ENCODE measurements around the gene FAM13B.
"Not testable (repeated sequence)": the region's sequence is repeated elsewhere in the genome, so short reads cannot be mapped to it uniquely, and the experiment has no call there.

FAM13B gene

DNA sequence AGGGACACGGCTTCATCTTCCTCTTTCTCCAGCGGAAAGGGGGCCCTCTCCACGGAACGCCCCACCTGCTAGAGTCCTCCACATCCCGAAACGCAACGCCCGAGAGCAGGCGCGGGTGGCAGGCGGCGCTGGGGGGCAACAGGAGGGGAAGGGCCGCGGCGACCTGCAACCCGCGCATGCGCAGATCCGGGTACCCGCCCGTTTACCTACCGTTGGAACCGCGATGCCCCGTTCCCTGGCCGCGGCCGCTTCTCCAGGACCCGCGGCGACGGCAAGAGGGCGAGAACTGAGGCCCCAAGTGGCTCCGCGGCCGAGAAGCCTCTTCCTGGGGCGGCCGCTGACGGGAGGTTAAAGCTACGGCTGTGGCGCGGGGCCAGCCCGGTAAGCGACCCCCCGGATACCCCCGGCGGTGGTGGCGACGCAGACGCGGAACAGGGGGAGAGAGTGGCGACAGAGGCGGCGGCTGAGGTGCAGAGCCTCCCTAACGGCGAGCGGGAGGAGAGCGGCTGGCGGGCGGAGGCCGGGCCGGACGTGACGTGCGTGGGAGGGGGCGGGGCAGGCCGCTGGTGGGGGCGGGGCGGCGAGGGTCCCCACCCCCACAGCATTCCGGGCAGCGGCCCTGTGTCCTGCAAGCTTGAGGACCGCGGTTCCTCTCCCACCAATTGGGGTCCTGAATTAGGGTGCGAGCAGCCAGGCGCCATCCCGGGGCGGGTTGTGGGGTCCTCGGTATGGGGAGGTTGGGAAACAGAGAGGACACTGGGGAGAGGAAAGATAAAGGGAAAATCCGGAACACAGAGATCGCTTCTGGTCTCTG lies at the start of gene FAM13B:
TSS of gene FAM13B (minus strand) at position 508 of the 814 bp plus-strand sequence. CDS start 13,968 bp downstream, outside the sequence.
- DNase-seq (ENCODE audit: low read depth), result peak; percentile 68

GRCh38 chr5:138082033-138082432 lies 49.2 kb upstream of the FAM13B start:
- DNase-seq (ENCODE audit: low read depth), result no peak

- no peak for DNase-seq (ENCODE audit: low read depth)
These were observed 45.2 kb upstream of the FAM13B start for GRCh38 chr5:138078006-138078643.

DNA sequence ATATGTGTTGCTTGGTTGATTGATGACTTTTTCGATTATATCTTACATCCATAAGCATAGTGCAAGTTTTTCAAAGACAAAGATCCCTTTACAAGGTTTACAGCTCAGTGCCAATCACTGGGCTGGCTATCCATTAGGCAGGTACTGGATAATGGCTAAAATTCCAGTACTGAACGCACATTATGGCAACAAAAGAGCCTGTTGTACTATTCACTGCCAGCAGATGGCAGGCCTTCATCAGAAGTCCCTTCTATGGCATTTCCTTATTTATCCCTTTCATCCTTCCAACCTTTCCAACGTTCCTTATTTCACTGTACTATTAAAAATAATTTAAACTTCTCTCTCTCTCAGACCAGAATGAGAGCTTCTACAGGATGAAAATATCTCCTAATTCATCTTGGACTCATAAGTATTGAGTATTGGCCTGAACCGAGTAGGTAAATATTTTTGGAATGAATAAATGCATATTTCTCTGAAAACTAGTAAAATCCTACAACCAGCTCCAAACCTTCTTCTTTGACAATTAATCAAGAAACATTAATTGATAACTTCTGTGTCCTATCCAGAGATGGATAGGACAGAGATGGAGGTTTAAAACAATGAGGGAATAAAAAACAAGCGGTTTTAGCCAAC lies 44.3 kb upstream of the FAM13B start:
- peak; percentile 9 for DNase-seq (ENCODE audit: low read depth)

DNA sequence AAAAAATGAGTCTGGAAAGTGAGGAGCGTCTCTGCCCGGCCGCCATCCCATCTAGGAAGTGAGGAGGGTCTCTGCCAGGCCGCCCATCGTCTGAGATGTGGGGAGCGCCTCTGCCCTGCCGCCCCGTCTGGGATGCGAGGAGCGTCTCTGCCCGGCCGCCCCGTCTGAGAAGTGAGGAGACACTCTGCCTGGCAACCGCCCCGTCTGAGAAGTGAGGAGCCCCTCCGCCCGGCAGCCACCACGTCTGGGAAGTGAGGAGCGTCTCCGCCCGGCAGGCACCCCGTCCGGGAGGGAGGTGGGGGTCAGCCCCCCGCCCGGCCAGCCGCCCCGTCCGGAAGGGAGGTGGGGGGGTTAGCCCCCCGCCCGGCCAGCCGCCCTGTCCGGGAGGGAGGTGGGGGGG lies 37.1 kb upstream of the FAM13B start:
- not testable (repeated sequence) for DNase-seq (ENCODE audit: low read depth)

GRCh38 chr5:138068742-138069600 lies 36.1 kb upstream of the FAM13B start:
- DNase-seq (ENCODE audit: low read depth), result peak; percentile 50

GRCh38 chr5:138067945-138068344 lies 35.1 kb upstream of the FAM13B start:
- DNase-seq (ENCODE audit: low read depth), result no peak

- DNase-seq (ENCODE audit: low read depth), result no peak
These were observed 32.2 kb upstream of the FAM13B start for GRCh38 chr5:138065102-138065501.

GRCh38 chr5:138064526-138064925 lies 31.6 kb upstream of the FAM13B start:
- no peak for DNase-seq (ENCODE audit: low read depth)

- DNase-seq (ENCODE audit: low read depth), result no peak
These were observed 22.1 kb upstream of the FAM13B start for GRCh38 chr5:138054847-138055558.

DNA sequence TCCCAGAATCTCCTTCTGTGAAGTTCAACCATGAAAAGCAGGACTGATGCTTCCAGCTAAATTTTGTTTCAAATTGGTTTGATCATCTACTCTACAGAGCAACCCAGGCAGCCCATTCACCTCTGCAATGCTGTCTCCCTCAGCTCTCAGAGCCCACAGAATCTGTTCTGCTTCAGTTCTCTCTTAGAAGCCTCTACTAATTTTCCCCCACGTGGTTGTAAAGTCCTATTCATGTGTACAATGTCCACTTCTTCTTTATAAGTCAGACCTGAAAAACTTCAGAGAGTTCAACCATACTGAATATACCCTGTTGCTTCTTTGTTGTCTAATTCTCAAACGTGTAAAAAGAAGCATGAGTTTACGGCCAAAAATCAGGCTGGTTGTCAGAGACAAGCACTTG lies 21.3 kb upstream of the FAM13B start:
- DNase-seq (ENCODE audit: low read depth), result no peak

GRCh38 chr5:138053554-138053953 lies 20.7 kb upstream of the FAM13B start:
- DNase-seq (ENCODE audit: low read depth), result no peak

DNA sequence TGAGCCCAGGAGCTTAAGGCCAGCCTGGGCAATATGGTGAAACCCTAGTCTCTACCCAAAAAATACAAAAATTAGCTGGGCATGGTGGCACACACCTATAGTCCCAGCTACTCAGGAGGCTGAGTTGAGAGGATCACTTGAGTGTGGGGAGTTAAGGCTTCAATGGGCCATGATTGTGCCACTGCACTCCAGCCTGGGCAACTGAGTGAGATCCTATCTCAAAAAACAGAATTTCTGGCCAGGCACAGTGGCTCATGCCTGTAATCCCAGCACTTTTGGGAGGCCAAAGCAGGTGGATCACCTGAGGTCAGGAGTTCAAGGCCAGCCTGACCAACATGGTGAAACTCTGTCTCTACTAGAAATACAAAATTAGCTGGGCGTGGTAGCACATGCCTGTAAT lies 19.8 kb upstream of the FAM13B start:
- DNase-seq (ENCODE audit: low read depth), result not testable (repeated sequence)

GRCh38 chr5:138051441-138052296 lies 18.8 kb upstream of the FAM13B start:
- DNase-seq (ENCODE audit: low read depth), result no peak

DNA sequence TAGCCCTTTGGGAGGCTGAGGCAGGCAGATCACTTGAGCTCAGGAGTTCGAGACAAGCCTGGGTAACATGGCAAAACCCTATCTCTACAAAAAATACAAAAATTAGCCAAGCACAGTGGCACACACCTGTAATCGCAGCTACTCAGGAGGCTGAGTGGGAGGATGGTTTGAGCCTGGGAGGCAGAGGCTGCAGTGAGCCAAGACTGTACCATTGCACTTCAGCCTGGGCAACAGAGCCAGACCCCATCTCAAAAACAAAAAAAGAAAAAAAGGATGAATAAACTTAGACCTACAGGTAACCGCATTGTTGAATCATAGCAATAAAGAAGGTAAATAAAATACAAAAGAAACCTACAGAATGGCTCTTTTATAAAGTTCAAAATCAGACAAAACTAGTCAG lies 12.4 kb upstream of the FAM13B start:
- DNase-seq (ENCODE audit: low read depth), result not testable (repeated sequence)

DNA sequence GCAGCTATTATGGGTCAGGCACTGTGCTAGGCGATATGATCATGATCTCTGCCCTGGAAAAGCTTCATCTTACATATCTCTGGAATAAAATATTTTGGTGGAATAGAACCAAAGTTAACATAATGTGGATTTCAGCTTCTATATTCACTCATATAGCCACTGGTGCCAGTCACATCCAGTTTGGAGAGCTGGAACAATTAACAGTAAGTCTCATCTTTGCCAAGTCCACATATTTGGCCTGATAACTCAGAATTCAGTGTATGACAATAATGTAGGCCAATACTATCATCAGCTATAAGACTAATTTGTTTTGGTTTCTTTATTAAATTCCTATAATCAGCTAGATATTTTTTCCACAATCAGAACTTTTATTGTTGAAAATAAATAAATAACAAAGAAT lies 5.9 kb upstream of the FAM13B start:
- no peak for DNase-seq (ENCODE audit: low read depth)

- no peak for DNase-seq (ENCODE audit: low read depth)
These were observed 5.2 kb upstream of the FAM13B start for GRCh38 chr5:138037907-138038633.

GRCh38 chr5:138037271-138037670 lies 4.4 kb upstream of the FAM13B start:
- no peak for DNase-seq (ENCODE audit: low read depth)

DNA sequence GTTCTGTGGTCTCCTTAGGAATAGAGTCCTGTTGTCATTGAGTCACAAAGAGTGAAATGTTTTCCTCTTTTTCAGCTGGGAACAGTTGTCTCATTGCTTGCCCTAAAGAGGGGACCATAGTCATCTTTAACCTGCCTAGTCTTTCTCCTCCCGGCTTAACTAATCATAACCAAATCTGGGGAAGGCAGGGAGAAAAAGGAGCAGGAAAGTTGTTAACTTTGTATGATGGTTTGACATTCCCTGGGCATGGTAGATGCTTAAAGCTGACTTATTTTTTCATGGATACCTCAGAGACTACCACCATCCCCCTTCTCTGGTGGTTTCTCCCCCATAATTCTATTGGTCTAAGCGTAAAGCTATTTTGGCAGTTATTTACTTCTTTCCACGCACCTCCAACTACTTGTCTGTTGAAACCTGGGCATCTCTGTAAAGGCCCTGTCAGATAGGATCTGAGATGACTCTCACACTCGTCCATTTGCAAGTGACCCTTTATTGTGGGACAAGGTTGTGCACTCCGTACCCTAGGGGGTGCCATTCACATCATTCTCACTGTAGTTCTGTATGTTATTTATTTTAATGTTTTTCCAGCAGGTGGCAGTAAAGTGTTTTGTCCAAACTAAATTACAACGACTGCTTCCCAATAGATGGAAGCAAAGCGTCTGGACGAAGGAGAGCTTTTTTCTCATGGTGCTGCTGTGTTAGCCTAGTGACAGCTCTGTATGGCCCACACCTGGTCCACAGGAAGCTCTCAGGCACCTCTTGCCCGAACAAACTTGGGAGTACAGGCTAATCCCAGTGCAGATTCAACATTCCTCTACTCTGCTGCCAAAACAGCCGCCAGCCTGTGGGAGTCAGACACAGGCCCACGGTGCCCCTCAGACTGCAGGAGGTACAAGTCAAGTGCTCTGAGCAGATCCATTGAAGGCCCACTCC lies 3.0 kb upstream of the FAM13B start:
- peak; percentile 49 for DNase-seq (ENCODE audit: low read depth)
